ENCODE measurements around the gene HIVEP3.

Gene HIVEP3

GRCh38 chr1:41547336-41547735 lies 371.4 kb downstream of the HIVEP3 start:
- no peak for DNase-seq (ENCODE audit: low spot score)

GRCh38 chr1:41546833-41547135 lies 371.9 kb downstream of the HIVEP3 start:
- no peak for DNase-seq (ENCODE audit: low spot score)

- no peak for DNase-seq (ENCODE audit: low spot score)
These were observed 372.5 kb downstream of the HIVEP3 start for GRCh38 chr1:41545996-41546832.

GRCh38 chr1:41542196-41542930 lies 376.4 kb downstream of the HIVEP3 start:
- no peak for DNase-seq (ENCODE audit: low spot score)

- no peak for DNase-seq (ENCODE audit: low spot score)
These were observed 377.1 kb downstream of the HIVEP3 start for GRCh38 chr1:41541592-41541952.

GRCh38 chr1:41540886-41541591 lies 377.7 kb downstream of the HIVEP3 start:
- no peak for DNase-seq (ENCODE audit: low spot score)

GRCh38 chr1:41539999-41540398 lies 378.7 kb downstream of the HIVEP3 start:
- DNase-seq (ENCODE audit: low spot score), result no peak

- no peak for DNase-seq (ENCODE audit: low spot score)
These were observed 379.3 kb downstream of the HIVEP3 start for GRCh38 chr1:41539418-41539805.

- DNase-seq (ENCODE audit: low spot score), result no peak
These were observed 379.8 kb downstream of the HIVEP3 start for GRCh38 chr1:41538741-41539417.

- no peak for DNase-seq (ENCODE audit: low spot score)
These were observed 380.9 kb downstream of the HIVEP3 start for GRCh38 chr1:41537788-41538351.

GRCh38 chr1:41537251-41537650 lies 381.5 kb downstream of the HIVEP3 start:
- no peak for DNase-seq (ENCODE audit: low spot score)

GRCh38 chr1:41536361-41536802 lies 382.3 kb downstream of the HIVEP3 start:
- DNase-seq (ENCODE audit: low spot score), result no peak

- DNase-seq (ENCODE audit: low spot score), result no peak
These were observed 383.0 kb downstream of the HIVEP3 start for GRCh38 chr1:41535716-41536115.

- DNase-seq (ENCODE audit: low spot score), result no peak
These were observed 383.4 kb downstream of the HIVEP3 start for GRCh38 chr1:41535276-41535675.

- no peak for DNase-seq (ENCODE audit: low spot score)
These were observed 384.3 kb downstream of the HIVEP3 start for GRCh38 chr1:41534181-41535076.

- DNase-seq (ENCODE audit: low spot score), result no peak
These were observed 385.0 kb downstream of the HIVEP3 start for GRCh38 chr1:41533731-41534080.

- DNase-seq (ENCODE audit: low spot score), result no peak
These were observed 385.5 kb downstream of the HIVEP3 start for GRCh38 chr1:41533016-41533730.

GRCh38 chr1:41532206-41532975 lies 386.3 kb downstream of the HIVEP3 start:
- DNase-seq (ENCODE audit: low spot score), result no peak

- DNase-seq (ENCODE audit: low spot score), result no peak
These were observed 388.3 kb downstream of the HIVEP3 start for GRCh38 chr1:41530411-41530810.

All from hematopoietic multipotent progenitor cell treated with erythropoietin and hydrocortisone succinate and interleukin-3 and kit ligand, for 17 days (in vitro differentiated cells).